HCT116 (cell line): ENCODE results near the gene BLTP3A. TPM values are rescaled to one million over a fixed set of nuclear protein-coding genes. Genes with fewer than 3 reads are reported as not detected.

Experiments used
- ATAC-seq: fragments of 200-7000 bp; cut with Tn5 transposase; 2 replicates; pipeline ENCODE4 v1.9.1; 2020; ENCODE audit warnings: mild to moderate bottlenecking, moderate library complexity
- BruUV-seq: library from RNA; stranded (reverse); fragments of 400-500 nt; replicated peaks from 2 replicates; lab custom pipeline; 2021; lab: Mats Ljungman, UMichigan
- CTCF ChIA-PET: fragments of 300-600 bp; sonication (Branson Sonifier 250); formaldehyde crosslinking; loops from one replicate; lab custom pipeline; 2021; ENCODE audit warnings: antibody characterized with exemption; lab: Charles Lee
- POLR2A ChIA-PET: fragments of 300-600, 350-600 bp; sonication (Branson Sonifier 250); formaldehyde crosslinking; loops from one replicate; lab custom pipeline; 2021; ENCODE audit warnings: antibody characterized with exemption; lab: Charles Lee
- RAD21 ChIA-PET, 2 experiments: fragments of 300-600 bp; sonication (Branson Sonifier 250); formaldehyde crosslinking; loops; one replicate each; lab custom pipeline; 2023; ENCODE audit warnings: low total read pairs in 2 of 2; ENCODE audit not compliant: uncharacterized antibody in 2 of 2, unreplicated experiment in 2 of 2, low non-redundant PET in 1 of 2; lab: Charles Lee
- DNase-seq: peaks from one replicate; pipeline ENCODE4 v3.0.0-alpha.2; 2010; ENCODE audit warnings: low read depth, low spot score
- H2AFZ ChIP-seq: fragments of 200-600 bp; shearing (Covaris generic), sonication (generic); 2 replicates; pipeline ENCODE4 v1.6.1; 2017; ENCODE audit warnings: low read depth, mixed run types, mixed read lengths, antibody characterized with exemption, low read length; ENCODE audit not compliant: poor library complexity, severe bottlenecking
- H3K27ac ChIP-seq: 2 replicates; pipeline ENCODE4 v1.5.1; 2012; ENCODE audit warnings: low read depth, low read length
- H3K27me3 ChIP-seq: fragments of 200-600 bp; sonication (generic); 2 replicates; pipeline ENCODE4 v1.6.1; 2016; ENCODE audit warnings: mixed run types, low read length, mixed read lengths; ENCODE audit not compliant: insufficient read depth
- H3K36me3 ChIP-seq, 2 experiments: fragments of 200-500 bp in 1 of 2; fragments of 200-600 bp in 1 of 2; sonication (Bioruptor generic) in 1 of 2; sonication (generic) in 1 of 2; 2 replicates each; pipeline versions ENCODE4 v1.5.1 to v1.6.1; 2014 to 2016; ENCODE audit warnings: low read length in 2 of 2, inconsistent platforms in 1 of 2, mixed read lengths in 1 of 2, mixed run types in 1 of 2; ENCODE audit not compliant: insufficient read depth in 2 of 2, control insufficient read depth in 1 of 2
- H3K4me1 ChIP-seq, 2 experiments: fragments of 200-600 bp in 1 of 2; sonication (generic) in 1 of 2; 2 replicates each; pipeline versions ENCODE4 v1.5.1 to v1.6.1; 2012 to 2017; ENCODE audit warnings: low read length in 2 of 2, inconsistent platforms in 1 of 2, mild to moderate bottlenecking in 1 of 2, mixed read lengths in 1 of 2, mixed run types in 1 of 2, moderate library complexity in 1 of 2; ENCODE audit not compliant: insufficient read depth in 2 of 2, control insufficient read depth in 1 of 2
- H3K4me2 ChIP-seq: fragments of 200-600 bp; sonication (generic); 2 replicates; pipeline ENCODE4 v1.6.1; 2017; ENCODE audit warnings: mixed run types, low read length, mixed read lengths
- H3K4me3 ChIP-seq, 2 experiments: fragments of 200-600 bp in 1 of 2; sonication (generic) in 1 of 2; replicated peaks in 1 of 2; 2 replicates each; pipeline ENCODE4 v1.5.1; 2011 to 2016; ENCODE audit warnings: low read length in 2 of 2, control low read depth in 1 of 2, low read depth in 1 of 2, mild to moderate bottlenecking in 1 of 2, mixed read lengths in 1 of 2, mixed run types in 1 of 2
- H3K79me2 ChIP-seq: fragments of 200-600 bp; sonication (generic); 2 replicates; pipeline ENCODE4 v1.6.1; 2017; ENCODE audit warnings: mild to moderate bottlenecking, mixed run types, low read length, moderate library complexity, mixed read lengths; ENCODE audit not compliant: insufficient read depth
- H3K9ac ChIP-seq: fragments of 200-600 bp; sonication (generic); 2 replicates; pipeline ENCODE4 v1.6.1; 2016; ENCODE audit warnings: low read length, mixed read lengths
- H3K9me2 ChIP-seq: fragments of 200-600 bp; sonication (generic), shearing (Covaris generic); 2 replicates; pipeline ENCODE4 v1.6.1; 2017; ENCODE audit warnings: mixed run types, mild to moderate bottlenecking, moderate library complexity; ENCODE audit not compliant: insufficient read depth
- H3K9me3 ChIP-seq, 2 experiments: fragments of 200-500 bp in 1 of 2; fragments of 200-600 bp in 1 of 2; sonication (Bioruptor generic) in 1 of 2; sonication (generic) in 1 of 2; 2 replicates each; pipeline ENCODE4 v1.6.1; 2014 to 2017; ENCODE audit warnings: low read length in 2 of 2, mixed read lengths in 2 of 2, inconsistent platforms in 1 of 2, low read depth in 1 of 2, mild to moderate bottlenecking in 1 of 2, mixed run types in 1 of 2, moderate library complexity in 1 of 2; ENCODE audit not compliant: control insufficient read depth in 1 of 2, insufficient read depth in 1 of 2
- H4K20me1 ChIP-seq: fragments of 200-600 bp; sonication (generic), shearing (Covaris generic); 2 replicates; pipeline ENCODE4 v1.6.1; 2017; ENCODE audit warnings: mixed run types, mild to moderate bottlenecking, moderate library complexity; ENCODE audit not compliant: insufficient read depth
- EZH2 ChIP-seq: fragments of 200-600 bp; sonication (generic); IDR thresholded peaks from 2 replicates; pipeline ENCODE4 v1.6.1; 2017; ENCODE audit warnings: antibody characterized with exemption, mixed run types
- EZH2phosphoT487 ChIP-seq: fragments of 200-600 bp; IDR thresholded peaks from 2 replicates; pipeline ENCODE4 v1.6.1; 2018; ENCODE audit warnings: antibody characterized with exemption, borderline replicate concordance
- FOSL1 ChIP-seq: IDR thresholded peaks from 2 replicates; pipeline ENCODE4 v1.6.1; 2012; ENCODE audit warnings: low read depth
- SRF ChIP-seq: IDR thresholded peaks from 2 replicates; pipeline ENCODE4 v1.6.1; 2012; ENCODE audit warnings: low read depth
- TCF7L2 ChIP-seq: IDR thresholded peaks from 2 replicates; pipeline ENCODE4 v1.7.0; 2011; ENCODE audit warnings: borderline replicate concordance, inconsistent platforms; ENCODE audit not compliant: insufficient read depth, insufficient read length; ENCODE audit errors: extremely low read depth
- intact Hi-C: fragments of 100-400 bp; cut with micrococcal nuclease; formaldehyde crosslinking; loops from 2 replicates; pipeline ENCODE4 v1.10.0; 2022
- total RNA-seq: library from RNA; stranded (reverse); gene quantifications from one replicate; pipeline ENCODE4 v1.2.1, GENCODE V29; 2021; ENCODE audit not compliant: unreplicated experiment
- TF ChIP-seq, protein P1 (sequence below): IDR thresholded peaks from 2 replicates; pipeline ENCODE4 v1.6.1; 2012
- TF ChIP-seq, protein P2 (sequence below): IDR thresholded peaks from 2 replicates; pipeline ENCODE4 v1.6.1; 2012; ENCODE audit warnings: low read depth

The BLTP3A gene
- total RNA-seq, 1 experiment from 2014 or later = 21.5 TPM

DNA sequence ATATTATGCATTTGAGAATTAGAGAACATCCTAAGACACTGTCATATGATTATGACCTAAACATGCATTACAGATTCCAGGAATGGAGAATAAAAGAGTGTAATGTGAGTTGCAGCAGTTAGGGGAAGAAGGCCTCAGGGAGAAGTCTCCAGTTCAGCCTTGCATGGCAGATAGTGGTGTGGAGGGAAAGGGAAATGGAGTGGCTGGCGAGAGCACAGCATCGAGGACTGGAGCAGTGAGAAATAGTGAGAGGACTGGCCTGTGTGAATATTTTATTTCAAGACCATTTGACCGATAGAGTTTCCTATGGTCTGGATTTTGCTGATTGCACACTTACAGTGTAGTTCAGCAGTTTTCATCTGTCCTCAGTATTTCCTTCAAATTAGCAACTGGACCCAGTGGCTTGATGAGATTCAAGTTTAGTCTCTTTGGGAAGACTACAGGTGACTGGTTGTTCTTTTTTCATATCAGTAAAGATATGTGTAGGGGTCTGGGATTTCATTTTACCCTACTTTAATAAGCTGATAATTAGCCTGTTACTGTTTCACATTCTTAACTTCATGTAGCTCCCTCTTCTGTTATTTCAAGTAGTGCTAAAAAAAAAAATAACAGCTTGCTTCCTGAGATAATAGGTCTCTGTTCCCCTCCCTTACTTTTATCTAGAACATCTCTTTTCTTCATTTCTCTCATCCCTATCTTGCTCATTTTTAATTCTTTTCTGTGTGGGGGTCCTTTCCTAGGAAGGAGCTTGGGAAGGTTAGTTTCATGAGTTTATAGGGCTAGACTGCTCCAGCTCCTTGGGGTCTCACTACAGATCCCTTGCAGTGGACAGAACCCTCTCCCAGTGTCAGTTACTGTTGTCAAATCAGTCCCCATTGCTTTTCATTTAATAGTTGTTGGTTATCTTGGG, 27.9 kb downstream of the BLTP3A start:
- Histone ChIP-seq H3K27ac (no peak overlapping the region), H3K4me3 (no peak overlapping the region), H3K9ac (no peak overlapping the region), H3K9me3 (no peaks in the 10 kb centered on the region), H3K27me3 (no peaks in the 10 kb centered on the region), H3K9me2 (no peaks in the 10 kb centered on the region), H2AFZ (no peak overlapping the region), H3K36me3 (peaks cover 4 to 12% of the 10 kb centered on the region in 2 experiments; a peak in 3 of 4 replicates), H3K4me1 (no peaks in the 10 kb centered on the region), H3K79me2 (peaks cover 43% of the 10 kb centered on the region), H3K4me2 (no peak overlapping the region), H4K20me1 (no peaks in the 10 kb centered on the region; the same call in 1 of the 2 replicates)
- no peak for ATAC-seq
- RAD21 ChIA-PET = no interaction called here
- no peak for DNase-seq
- intact Hi-C loops = no loop called here
- no TSS peak for BruUV-seq
- CTCF ChIA-PET = no interaction called here
- POLR2A ChIA-PET = no interaction called here
- TF ChIP-seq, protein P1, sequence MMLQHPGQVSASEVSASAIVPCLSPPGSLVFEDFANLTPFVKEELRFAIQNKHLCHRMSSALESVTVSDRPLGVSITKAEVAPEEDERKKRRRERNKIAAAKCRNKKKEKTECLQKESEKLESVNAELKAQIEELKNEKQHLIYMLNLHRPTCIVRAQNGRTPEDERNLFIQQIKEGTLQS = no peak
- TF ChIP-seq TCF7L2 (no peak), EZH2phosphoT487 (no peak), FOSL1 (no peak), SRF (no peak), EZH2 (no peak)
- TF ChIP-seq, protein P2, sequence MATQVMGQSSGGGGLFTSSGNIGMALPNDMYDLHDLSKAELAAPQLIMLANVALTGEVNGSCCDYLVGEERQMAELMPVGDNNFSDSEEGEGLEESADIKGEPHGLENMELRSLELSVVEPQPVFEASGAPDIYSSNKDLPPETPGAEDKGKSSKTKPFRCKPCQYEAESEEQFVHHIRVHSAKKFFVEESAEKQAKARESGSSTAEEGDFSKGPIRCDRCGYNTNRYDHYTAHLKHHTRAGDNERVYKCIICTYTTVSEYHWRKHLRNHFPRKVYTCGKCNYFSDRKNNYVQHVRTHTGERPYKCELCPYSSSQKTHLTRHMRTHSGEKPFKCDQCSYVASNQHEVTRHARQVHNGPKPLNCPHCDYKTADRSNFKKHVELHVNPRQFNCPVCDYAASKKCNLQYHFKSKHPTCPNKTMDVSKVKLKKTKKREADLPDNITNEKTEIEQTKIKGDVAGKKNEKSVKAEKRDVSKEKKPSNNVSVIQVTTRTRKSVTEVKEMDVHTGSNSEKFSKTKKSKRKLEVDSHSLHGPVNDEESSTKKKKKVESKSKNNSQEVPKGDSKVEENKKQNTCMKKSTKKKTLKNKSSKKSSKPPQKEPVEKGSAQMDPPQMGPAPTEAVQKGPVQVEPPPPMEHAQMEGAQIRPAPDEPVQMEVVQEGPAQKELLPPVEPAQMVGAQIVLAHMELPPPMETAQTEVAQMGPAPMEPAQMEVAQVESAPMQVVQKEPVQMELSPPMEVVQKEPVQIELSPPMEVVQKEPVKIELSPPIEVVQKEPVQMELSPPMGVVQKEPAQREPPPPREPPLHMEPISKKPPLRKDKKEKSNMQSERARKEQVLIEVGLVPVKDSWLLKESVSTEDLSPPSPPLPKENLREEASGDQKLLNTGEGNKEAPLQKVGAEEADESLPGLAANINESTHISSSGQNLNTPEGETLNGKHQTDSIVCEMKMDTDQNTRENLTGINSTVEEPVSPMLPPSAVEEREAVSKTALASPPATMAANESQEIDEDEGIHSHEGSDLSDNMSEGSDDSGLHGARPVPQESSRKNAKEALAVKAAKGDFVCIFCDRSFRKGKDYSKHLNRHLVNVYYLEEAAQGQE = no peak
